GM12873 (cell line): ENCODE results near the gene CD84.

Experiments used
- TF ChIP-seq, protein P1 (sequence below): IDR thresholded peaks from 2 replicates; pipeline ENCODE4 v1.5.1; 2012; ENCODE audit warnings: low read depth, mild to moderate bottlenecking, moderate library complexity, low read length, control low read depth; ENCODE audit not compliant: insufficient read depth; ENCODE audit errors: missing control alignments

Gene CD84

DNA sequence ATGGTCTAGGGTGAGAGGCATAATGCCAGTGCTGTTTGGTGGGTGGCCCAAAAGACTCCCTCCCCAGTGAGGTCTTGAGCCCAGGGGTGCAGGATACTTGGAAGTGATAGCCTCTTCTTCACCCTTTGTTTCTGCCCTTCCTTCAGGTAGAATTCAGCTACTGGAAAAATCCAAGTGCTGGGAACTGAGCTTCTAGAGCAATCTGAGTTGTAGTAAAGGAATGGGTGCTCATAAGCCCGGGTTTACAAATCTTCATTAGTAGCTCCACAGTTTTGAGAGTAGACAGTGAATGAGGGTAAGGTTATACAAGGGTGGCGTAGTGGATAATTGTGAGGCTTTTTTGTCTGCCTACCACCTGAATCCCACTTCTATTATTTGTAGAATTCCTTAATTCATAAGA lies 29.2 kb upstream of the CD84 start:
- TF ChIP-seq, protein P1, sequence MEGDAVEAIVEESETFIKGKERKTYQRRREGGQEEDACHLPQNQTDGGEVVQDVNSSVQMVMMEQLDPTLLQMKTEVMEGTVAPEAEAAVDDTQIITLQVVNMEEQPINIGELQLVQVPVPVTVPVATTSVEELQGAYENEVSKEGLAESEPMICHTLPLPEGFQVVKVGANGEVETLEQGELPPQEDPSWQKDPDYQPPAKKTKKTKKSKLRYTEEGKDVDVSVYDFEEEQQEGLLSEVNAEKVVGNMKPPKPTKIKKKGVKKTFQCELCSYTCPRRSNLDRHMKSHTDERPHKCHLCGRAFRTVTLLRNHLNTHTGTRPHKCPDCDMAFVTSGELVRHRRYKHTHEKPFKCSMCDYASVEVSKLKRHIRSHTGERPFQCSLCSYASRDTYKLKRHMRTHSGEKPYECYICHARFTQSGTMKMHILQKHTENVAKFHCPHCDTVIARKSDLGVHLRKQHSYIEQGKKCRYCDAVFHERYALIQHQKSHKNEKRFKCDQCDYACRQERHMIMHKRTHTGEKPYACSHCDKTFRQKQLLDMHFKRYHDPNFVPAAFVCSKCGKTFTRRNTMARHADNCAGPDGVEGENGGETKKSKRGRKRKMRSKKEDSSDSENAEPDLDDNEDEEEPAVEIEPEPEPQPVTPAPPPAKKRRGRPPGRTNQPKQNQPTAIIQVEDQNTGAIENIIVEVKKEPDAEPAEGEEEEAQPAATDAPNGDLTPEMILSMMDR = no peak

DNA sequence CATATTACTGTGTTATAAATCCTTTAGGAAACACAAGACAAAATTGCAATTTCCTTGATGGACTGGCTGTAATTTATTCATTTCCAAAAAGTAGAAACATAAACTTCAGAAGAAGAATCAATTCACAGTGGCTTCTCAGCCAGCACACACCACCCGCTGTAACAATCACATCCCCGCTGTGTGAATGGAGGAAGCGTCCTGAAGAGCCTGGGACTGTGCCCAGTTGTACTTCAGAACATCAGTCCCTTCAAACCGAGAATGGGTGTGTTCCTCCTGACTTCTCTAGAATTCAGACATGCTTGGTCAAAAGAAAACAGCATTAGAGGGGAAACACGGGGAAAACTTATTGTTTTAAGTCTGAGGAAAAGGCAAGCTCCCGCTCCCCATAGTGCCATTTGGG lies 28.8 kb upstream of the CD84 start:
- TF ChIP-seq, protein P1 = no peak

- TF ChIP-seq, protein P1 = no peak
These were observed 28.4 kb upstream of the CD84 start for GRCh38 chr1:160607672-160608032.

DNA sequence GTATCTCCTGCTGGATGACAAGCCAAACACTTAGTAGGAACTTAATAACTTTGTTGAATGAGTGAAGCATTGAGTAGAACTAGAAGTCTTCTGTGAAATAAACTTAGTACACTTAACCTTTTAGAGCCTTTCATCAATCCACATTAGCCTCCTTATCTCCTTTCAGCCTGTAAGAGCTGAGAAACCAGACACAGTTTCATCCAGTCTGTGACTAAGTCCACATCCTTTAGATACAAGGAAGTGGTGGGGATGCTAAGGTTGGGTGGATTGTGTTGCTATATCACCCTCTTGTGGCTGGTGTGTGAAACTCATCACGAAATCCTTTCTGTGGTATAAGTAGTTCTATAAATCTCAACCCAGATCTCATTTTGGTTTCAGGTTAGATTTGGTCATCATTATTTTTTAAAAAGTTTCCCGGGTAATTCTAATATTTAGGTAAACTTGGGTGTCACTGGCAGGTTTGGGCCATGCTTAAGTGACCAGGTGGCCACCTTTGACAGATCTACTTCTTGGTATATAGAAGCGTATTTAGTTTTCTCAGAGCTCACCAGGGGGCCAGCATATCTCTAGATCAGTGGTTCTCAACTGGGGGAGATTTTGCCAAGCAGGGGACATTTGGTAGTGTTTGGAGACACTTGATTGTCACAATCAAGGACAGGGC lies 27.8 kb upstream of the CD84 start:
- TF ChIP-seq, protein P1 = peak; percentile 75

- TF ChIP-seq, protein P1 = no peak
These were observed 27.3 kb upstream of the CD84 start for GRCh38 chr1:160606611-160607010.

GRCh38 chr1:160605792-160606479 lies 26.6 kb upstream of the CD84 start:
- TF ChIP-seq, protein P1 = peak; percentile 15

DNA sequence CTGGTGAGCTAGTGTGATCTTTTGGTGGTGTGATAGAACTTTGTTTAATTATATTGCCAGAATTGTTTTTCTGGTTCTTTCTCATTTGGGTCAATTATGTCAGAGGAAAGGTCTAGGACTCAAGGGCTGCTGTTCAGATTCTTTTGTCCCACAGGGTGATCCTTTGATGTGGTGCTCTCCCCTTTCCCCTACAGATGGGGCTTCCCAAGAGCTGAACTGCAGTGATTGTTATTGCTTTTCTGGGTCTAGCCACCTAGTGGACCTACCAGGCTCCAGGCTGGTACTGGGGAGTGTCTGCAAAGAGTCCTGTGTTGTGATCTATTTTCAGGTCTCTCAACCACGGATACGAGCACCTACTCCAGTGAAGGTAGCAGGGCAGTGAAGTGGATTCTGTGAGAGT lies 25.9 kb upstream of the CD84 start:
- TF ChIP-seq, protein P1 = peak; percentile 23
